GM12891 (cell line): Measurements from ENCODE around the gene SMIM5.

Source experiments
- DNase-seq: peaks from one replicate; pipeline ENCODE4 v3.0.0; 2011; ENCODE audit warnings: low spot score; ENCODE audit not compliant: insufficient read length
- FAIRE-seq: peaks from 2 replicates; lab custom pipeline; 2011; peaks lifted over from hg19 to GRCh38; lab: Jason Lieb, UNC
- PAX5 ChIP-seq: IDR thresholded peaks from 2 replicates; pipeline ENCODE4 v1.6.1; 2011; ENCODE audit warnings: low read length, moderate library complexity, mild to moderate bottlenecking; ENCODE audit not compliant: insufficient read depth, severe bottlenecking
- POLR2A ChIP-seq: IDR thresholded peaks from 2 replicates; pipeline ENCODE4 v1.6.1; 2011; ENCODE audit warnings: low read depth, low read length, control low read depth
- POLR2AphosphoS5 ChIP-seq: IDR thresholded peaks from 2 replicates; pipeline ENCODE4 v1.6.1; 2011; ENCODE audit warnings: low read depth, low read length, control low read depth
- POU2F2 ChIP-seq: IDR thresholded peaks from 2 replicates; pipeline ENCODE4 v1.6.1; 2011; ENCODE audit warnings: low read depth, mild to moderate bottlenecking, control low read depth, low read length, moderate library complexity
- SPI1 ChIP-seq: IDR thresholded peaks from 2 replicates; pipeline ENCODE4 v1.6.1; 2011; ENCODE audit warnings: low read depth, low read length, control low read depth
- TAF1 ChIP-seq: IDR thresholded peaks from 2 replicates; pipeline ENCODE4 v1.6.1; 2011; ENCODE audit warnings: low read depth, low read length, control low read depth

The SMIM5 gene

GRCh38 chr17:75603123-75603522, 30.1 kb upstream of the SMIM5 start:
- no peak for TF ChIP-seq TAF1
- no peak for TF ChIP-seq POU2F2
- no peak for TF ChIP-seq PAX5
- TF ChIP-seq POLR2A, result no peak
- no peak for TF ChIP-seq POLR2AphosphoS5
- TF ChIP-seq SPI1, result no peak
- no peak for FAIRE-seq
- no peak for DNase-seq

DNA sequence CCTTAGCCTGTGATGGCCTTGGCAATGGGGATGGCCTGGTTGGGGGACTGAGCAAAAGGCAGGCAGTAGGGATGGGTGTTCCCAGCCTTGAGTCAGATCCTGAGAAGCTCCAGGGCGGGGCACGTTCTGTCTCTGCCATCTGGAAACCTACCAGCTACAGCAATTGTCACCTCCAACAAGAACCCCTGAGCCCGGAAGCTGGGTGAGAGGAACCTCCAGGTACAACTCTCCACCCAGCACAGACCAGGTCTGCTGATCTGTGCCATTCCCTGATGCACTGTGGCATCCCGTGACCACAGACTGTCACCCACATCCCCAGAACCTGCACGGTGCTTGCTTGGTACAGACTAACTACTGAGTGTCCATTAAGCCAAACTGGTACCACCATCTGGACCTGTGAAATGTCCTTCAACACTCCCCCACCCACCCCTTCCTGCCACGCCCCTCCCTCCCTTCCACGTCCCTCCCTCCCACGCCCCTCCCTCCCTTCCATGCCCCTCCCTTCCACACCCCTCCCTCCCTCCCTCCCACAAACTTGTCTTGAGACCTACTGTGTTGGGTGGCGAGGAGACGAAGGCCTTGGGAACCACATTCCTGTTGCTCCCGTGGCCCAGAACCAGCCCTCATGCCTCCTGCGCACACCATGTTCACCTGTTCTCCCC, 29.1 kb upstream of the SMIM5 start:
- no peak for FAIRE-seq
- no peak for DNase-seq
- TF ChIP-seq PAX5, result no peak
- no peak for TF ChIP-seq POU2F2
- no peak for TF ChIP-seq POLR2A
- TF ChIP-seq TAF1, result no peak
- no peak for TF ChIP-seq POLR2AphosphoS5
- no peak for TF ChIP-seq SPI1

- no peak for DNase-seq
- no peak for FAIRE-seq
- no peak for TF ChIP-seq POLR2AphosphoS5
- no peak for TF ChIP-seq POU2F2
- TF ChIP-seq TAF1, result no peak
- TF ChIP-seq POLR2A, result no peak
- TF ChIP-seq PAX5, result no peak
- no peak for TF ChIP-seq SPI1
These were observed 27.4 kb upstream of the SMIM5 start for GRCh38 chr17:75605790-75606189.

GRCh38 chr17:75607086-75607485, 26.1 kb upstream of the SMIM5 start:
- no peak for FAIRE-seq
- TF ChIP-seq PAX5 (no peak), POLR2AphosphoS5 (no peak), SPI1 (no peak), TAF1 (no peak), POU2F2 (no peak)
- DNase-seq, result no peak

GRCh38 chr17:75610103-75610984, 22.9 kb upstream of the SMIM5 start:
- TF ChIP-seq PAX5 (no peak), POLR2A (no peak), POLR2AphosphoS5 (no peak), TAF1 (no peak), SPI1 (no peak), POU2F2 (no peak; the same call in 1 of the 2 replicates)
- no peak for DNase-seq
- no peak for FAIRE-seq

- TF ChIP-seq TAF1 (no peak), SPI1 (no peak), PAX5 (no peak), POLR2AphosphoS5 (no peak), POLR2A (no peak), POU2F2 (no peak)
- DNase-seq (no peak), FAIRE-seq (no peak)
These were observed 21.3 kb upstream of the SMIM5 start for GRCh38 chr17:75611851-75612429.

DNA sequence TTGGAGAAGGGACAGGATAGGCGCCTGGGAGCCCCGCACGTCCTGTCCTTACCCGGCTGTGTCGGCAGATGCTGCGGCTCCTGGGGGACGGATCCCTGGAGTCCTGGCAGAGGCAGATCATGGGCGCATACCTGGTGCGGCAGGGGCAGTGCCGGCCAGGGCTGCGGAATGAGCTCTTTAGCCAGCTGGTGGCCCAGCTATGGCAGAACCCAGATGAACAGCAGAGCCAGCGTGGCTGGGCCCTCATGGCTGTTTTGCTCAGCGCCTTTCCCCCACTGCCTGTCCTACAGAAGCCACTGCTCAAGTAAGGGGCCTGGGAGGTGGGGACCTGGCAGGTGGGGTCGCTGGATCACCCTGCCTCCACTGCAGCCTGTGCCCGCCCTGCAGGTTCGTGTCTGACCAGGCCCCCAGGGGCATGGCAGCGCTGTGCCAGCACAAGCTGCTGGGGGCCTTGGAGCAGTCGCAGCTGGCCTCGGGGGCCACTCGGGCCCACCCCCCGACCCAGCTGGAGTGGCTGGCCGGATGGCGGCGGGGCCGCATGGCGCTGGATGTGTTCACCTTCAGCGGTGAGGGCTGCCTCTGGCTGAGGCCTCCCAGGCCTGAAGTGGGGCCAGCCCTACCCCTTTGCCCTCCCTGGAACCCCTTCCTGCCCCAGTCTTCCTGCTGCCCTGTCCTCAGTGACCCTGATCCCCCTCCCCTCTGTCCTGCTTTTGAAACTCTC, 20.2 kb upstream of the SMIM5 start:
- DNase-seq, result no peak
- FAIRE-seq, result no peak
- TF ChIP-seq TAF1 (no peak), PAX5 (no peak), POU2F2 (no peak), SPI1 (no peak), POLR2AphosphoS5 (no peak), POLR2A (no peak)

GRCh38 chr17:75614006-75614405, 19.2 kb upstream of the SMIM5 start:
- TF ChIP-seq TAF1 (no peak), POLR2AphosphoS5 (no peak), POLR2A (no peak), POU2F2 (no peak), PAX5 (no peak), SPI1 (no peak)
- DNase-seq (no peak), FAIRE-seq (no peak)

- no peak for FAIRE-seq
- DNase-seq, result no peak
- TF ChIP-seq PAX5, result no peak
- no peak for TF ChIP-seq POLR2AphosphoS5
- no peak for TF ChIP-seq SPI1
- no peak for TF ChIP-seq TAF1
- no peak for TF ChIP-seq POLR2A
- TF ChIP-seq POU2F2, result no peak
These were observed 18.5 kb upstream of the SMIM5 start for GRCh38 chr17:75614556-75615270.
